GM12878 (cell line): ENCODE data around the gene AANAT. TPM values are rescaled to one million over a fixed set of nuclear protein-coding genes. Genes with fewer than 3 reads are reported as not detected.

Source experiments
- BCL11A ChIP-seq: IDR thresholded peaks from 2 replicates; pipeline ENCODE4 v1.6.1; 2011; ENCODE audit warnings: low read depth, low read length
- CEBPZ ChIP-seq: fragments of 150-350 bp; IDR thresholded peaks from 2 replicates; pipeline ENCODE4 v1.6.1; 2016; ENCODE audit warnings: low read depth, low read length
- CUX1 ChIP-seq: IDR thresholded peaks from 2 replicates; pipeline ENCODE4 v1.6.1; 2012; ENCODE audit warnings: improper control_type of control experiment, low read depth, low read length; ENCODE audit not compliant: insufficient replicate concordance
- E2F8 ChIP-seq: fragments of 450-650 bp; IDR thresholded peaks from 2 replicates; pipeline ENCODE4 v1.6.1; 2018; ENCODE audit warnings: mild to moderate bottlenecking, low read depth, moderate library complexity; ENCODE audit not compliant: partially characterized antibody
- E4F1 ChIP-seq: fragments of 450-650 bp; IDR thresholded peaks from 2 replicates; pipeline ENCODE4 v1.6.1; 2018; ENCODE audit warnings: borderline replicate concordance, mild to moderate bottlenecking; ENCODE audit not compliant: partially characterized antibody
- FOXK2 ChIP-seq: fragments of 450-650 bp; IDR thresholded peaks from 2 replicates; pipeline ENCODE4 v1.6.1; 2017; ENCODE audit warnings: mild to moderate bottlenecking, moderate library complexity
- GATAD2B ChIP-seq: fragments of 450-650 bp; conservative IDR thresholded peaks from 2 replicates; pipeline ENCODE4 v1.6.1; 2017; ENCODE audit warnings: low read depth, mild to moderate bottlenecking, moderate library complexity
- KLF5 ChIP-seq: fragments of 450-650 bp; IDR thresholded peaks from 2 replicates; pipeline ENCODE4 v1.6.1; 2014; ENCODE audit warnings: mild to moderate bottlenecking; ENCODE audit not compliant: partially characterized antibody
- RELA ChIP-seq: fragments of 450-650 bp; IDR thresholded peaks from 2 replicates; pipeline ENCODE4 v1.8.0; 2014; ENCODE audit warnings: borderline replicate concordance; ENCODE audit not compliant: partially characterized antibody
- SUPT20H ChIP-seq: IDR thresholded peaks from 2 replicates; pipeline ENCODE4 v1.6.1; 2011; ENCODE audit warnings: low read depth, mild to moderate bottlenecking, low read length, moderate library complexity, borderline replicate concordance; ENCODE audit not compliant: control insufficient read depth
- polyA plus RNA-seq, 11 experiments: library from polyadenylated mRNA; depleted of rRNA in 4 of 11; unstranded in 6 of 11; stranded (reverse) in 5 of 11; fragments of >200 nt; fragmentation: Nextera tagmentation in 4 of 11; fragmentation: Illumina TruSeq in 1 of 11; extraction: Ambion mirVana in 4 of 11; extraction: Trizol in 1 of 11; gene quantifications; 1 replicate in 1 of 11; 2 replicates in 10 of 11; pipeline versions ENCODE4 v1.2.1 to v1.2.3, GENCODE V29; 2011 to 2016; ENCODE audit warnings: inconsistent platforms in 2 of 11, missing spikeins in 2 of 11, low read depth in 1 of 11
- total RNA-seq, 4 experiments: library from RNA; depleted of rRNA in 3 of 4; stranded (reverse); fragments of >200 nt in 3 of 4; fragmentation: Illumina TruSeq in 1 of 4; extraction: Trizol in 1 of 4; gene quantifications; 2 replicates each; pipeline versions ENCODE4 v1.2.1 to v1.2.3, GENCODE V29; 2013 to 2021

The AANAT gene
- total and polyA plus RNA-seq, 10 of the 15 experiments (the other 5 are each of a cell fraction or from before 2014, with no cell fraction given), result 0.23 TPM; not detected in 9

- TF ChIP-seq CUX1 (no peak), E2F8 (no peak), KLF5 (no peak), GATAD2B (peak; percentile 95), E4F1 (no peak), CEBPZ (no peak), FOXK2 (no peak), SUPT20H (no peak), RELA (no peak), BCL11A (no peak)
Observed at GRCh38 chr17:76501018-76501826, 33.8 kb downstream of the AANAT start, which contains the start of gene RHBDF2 (continued).
